ENCODE data around the gene MLH3.
"Not testable (repeated sequence)": the region's sequence is repeated elsewhere in the genome, so short reads cannot be mapped to it uniquely, and the experiment has no call there.

The MLH3 gene

DNA sequence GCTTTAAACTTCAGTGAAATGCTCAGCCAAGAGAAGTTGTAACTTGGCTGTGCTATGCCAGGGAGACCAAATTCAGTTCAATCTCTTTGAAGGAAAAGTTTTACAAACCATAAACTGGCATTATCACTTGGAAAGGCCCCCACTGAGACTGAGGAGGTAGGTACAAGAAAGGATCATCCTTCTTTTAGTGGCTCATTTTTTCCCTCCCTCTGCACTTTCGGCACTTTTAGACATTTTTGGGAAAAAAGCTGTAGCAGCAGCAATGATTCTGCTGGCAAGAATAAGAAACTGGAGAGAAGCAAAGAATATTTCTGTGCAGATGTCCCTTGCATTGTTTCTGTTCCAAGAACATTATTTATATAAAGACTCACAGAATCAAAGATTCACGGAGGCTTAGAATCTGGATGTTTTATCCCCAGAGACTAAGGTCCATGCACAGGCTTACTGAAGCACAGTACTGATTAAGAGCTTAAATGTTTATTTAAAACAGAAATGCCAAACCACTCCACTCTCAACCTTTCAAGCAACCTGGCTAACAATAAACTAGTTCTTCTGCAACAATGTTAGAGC is 30.5 kb upstream of the MLH3 start:
- Histone ChIP-seq H3K9me3 (ENCODE audit: low read length) (no peaks in the 10 kb centered on the region), H3K36me3 (ENCODE audit: insufficient read depth, low read length) (peaks cover 18% of the 10 kb centered on the region), H3K4me1 (ENCODE audit: insufficient read depth, low read length) (no peaks in the 10 kb centered on the region), H3K4me3 (ENCODE audit: low read length) (no peak overlapping the region), H2AFZ (ENCODE audit: low read depth, low read length) (no peak overlapping the region), H3K27me3 (ENCODE audit: insufficient read depth, low read length) (no peaks in the 10 kb centered on the region)

DNA sequence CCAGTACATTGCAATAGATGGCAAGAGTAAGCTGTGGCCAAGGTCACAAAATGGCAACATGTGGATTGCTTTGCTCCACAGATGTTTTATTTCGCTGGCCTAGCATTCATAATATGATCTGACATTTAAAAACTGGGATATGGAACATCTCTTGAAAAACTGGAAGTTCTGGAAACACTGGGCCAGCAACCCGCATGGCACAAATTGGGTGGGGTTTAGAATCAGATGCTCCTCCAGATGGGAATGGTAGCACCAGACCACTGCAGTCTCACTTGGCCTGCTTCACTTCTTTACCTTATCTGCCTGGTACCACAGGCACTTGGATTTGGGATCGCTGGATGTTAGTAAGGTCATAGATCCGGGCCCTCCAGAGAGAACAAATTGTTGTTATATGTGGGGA is 28.3 kb upstream of the MLH3 start:
- Histone ChIP-seq H3K27me3 (ENCODE audit: insufficient read depth, low read length) (no peaks in the 10 kb centered on the region), H3K9me3 (ENCODE audit: low read length) (no peaks in the 10 kb centered on the region), H3K4me1 (ENCODE audit: insufficient read depth, low read length) (no peaks in the 10 kb centered on the region), H3K36me3 (ENCODE audit: insufficient read depth, low read length) (peaks cover 14% of the 10 kb centered on the region), H3K4me3 (ENCODE audit: low read length) (no peak overlapping the region), H2AFZ (ENCODE audit: low read depth, low read length) (no peak overlapping the region)

DNA sequence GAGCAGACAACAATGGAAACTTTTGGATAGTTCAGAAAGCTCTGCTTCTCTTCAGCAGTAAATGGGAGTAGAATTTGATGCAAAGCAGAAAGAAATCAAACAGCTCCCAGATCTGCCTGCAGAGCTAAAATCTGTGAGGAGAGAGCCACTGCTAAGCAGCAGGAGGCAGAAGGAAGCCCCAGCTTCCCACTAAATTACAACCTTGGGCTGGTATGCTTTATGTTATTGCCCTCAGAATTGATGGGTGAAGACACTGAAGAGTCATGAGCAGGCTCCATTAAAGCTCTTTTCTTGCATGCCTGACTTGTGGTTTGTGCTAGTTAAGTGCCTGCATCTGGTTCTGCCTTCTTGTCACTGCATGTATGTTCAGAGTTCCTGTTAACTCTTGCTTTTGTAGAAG is 26.5 kb upstream of the MLH3 start:
- Histone ChIP-seq H3K4me3 (ENCODE audit: low read length) (no peak overlapping the region), H2AFZ (ENCODE audit: low read depth, low read length) (no peak overlapping the region), H3K36me3 (ENCODE audit: insufficient read depth, low read length) (peaks cover 1% of the 10 kb centered on the region), H3K4me1 (ENCODE audit: insufficient read depth, low read length) (no peaks in the 10 kb centered on the region), H3K9me3 (ENCODE audit: low read length) (no peaks in the 10 kb centered on the region), H3K27me3 (ENCODE audit: insufficient read depth, low read length) (no peaks in the 10 kb centered on the region)

DNA sequence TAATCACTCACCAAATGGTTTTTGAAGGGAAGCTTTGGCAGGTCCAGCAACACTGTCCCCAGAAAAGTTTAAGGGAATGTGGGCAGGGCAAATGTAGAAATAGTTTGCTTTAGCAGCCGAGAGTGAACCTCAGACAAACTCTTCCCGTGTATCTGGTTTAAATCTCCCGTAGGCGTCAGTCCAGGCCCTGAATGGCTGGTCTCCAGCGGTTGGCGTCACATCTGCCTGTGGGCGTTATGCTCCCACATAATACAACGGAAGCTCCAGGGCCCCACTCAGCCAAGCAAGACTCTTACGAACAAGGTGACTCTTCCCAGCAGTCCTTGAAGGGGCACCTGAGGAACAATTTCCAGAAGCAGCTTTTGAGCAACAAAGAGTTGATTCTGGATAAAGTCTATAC is 19.1 kb upstream of the MLH3 start:
- Histone ChIP-seq H3K36me3 (ENCODE audit: insufficient read depth, low read length) (no peaks in the 10 kb centered on the region), H3K27me3 (ENCODE audit: insufficient read depth, low read length) (no peaks in the 10 kb centered on the region), H3K4me3 (ENCODE audit: low read length) (no peak overlapping the region), H3K4me1 (ENCODE audit: insufficient read depth, low read length) (peaks cover 13% of the 10 kb centered on the region), H3K9me3 (ENCODE audit: low read length) (no peaks in the 10 kb centered on the region), H2AFZ (ENCODE audit: low read depth, low read length) (no peak overlapping the region)

DNA sequence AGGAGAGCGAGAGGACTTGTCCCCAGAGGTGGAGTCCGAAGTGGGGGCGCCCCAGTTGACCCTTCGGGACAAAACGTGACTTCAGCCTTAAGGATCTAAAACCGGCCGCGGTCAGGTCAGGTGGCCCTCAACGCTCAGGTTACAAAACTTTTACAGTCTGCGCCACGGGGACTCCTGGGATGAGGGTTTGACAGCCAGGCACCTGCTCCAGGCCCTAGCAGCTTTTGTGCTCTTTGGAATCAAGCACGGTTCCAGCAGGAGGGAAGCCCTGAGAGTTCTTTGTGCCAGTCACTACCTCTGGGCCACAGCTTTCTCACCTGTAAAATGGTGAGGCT is 18.5 kb upstream of the MLH3 start:
- Histone ChIP-seq H3K36me3 (ENCODE audit: insufficient read depth, low read length) (no peaks in the 10 kb centered on the region), H3K4me3 (ENCODE audit: low read length) (peak overlapping the region; percentile 60), H3K9me3 (ENCODE audit: low read length) (no peaks in the 10 kb centered on the region), H3K4me1 (ENCODE audit: insufficient read depth, low read length) (peaks cover 13% of the 10 kb centered on the region), H2AFZ (ENCODE audit: low read depth, low read length) (peak overlapping the region; percentile 82), H3K27me3 (ENCODE audit: insufficient read depth, low read length) (no peaks in the 10 kb centered on the region)

DNA sequence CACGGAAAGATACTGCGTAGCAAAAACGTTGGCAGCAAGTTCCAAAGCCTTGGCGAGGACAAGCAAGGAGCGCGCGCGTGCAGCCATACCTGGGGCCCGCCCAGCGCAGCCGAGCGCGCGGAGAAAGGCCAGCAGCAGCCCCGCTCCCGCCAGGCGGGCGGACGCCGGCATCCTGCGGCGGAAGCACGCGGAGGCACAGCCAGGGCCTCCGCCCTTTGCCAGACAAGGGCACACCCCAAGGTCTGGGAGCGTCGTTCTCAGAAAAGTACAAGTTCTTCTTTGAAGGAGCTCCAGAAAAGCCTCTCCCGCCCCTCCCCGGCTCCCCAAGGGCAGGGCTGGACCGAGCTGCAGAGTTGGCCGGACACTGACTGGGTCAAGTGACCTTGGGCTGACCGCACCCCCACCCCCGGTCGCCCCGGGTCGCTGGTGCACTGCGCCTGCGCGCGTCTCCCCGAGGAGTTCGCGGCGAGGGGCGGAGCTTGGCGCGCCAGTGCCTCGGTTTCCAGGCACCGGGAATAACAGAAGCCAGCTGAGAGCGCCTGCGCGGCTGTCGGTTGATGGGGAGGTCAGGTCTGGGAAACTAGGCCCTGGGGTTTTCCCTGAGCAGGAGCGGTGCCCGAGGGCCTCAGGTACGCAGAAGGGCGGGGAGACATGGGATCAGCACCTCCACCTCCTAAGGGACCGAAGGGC is 18.0 kb upstream of the MLH3 start, which contains the start of gene ZC2HC1C:
TSS of gene ZC2HC1C (plus strand) at position 521 of the 690 bp plus-strand sequence. CDS start 933 bp downstream, outside the sequence.
- peak within 1 kb of the TSS; percentile 82 for H2AFZ ChIP-seq (ENCODE audit: low read depth, low read length)
- H3K9me3 ChIP-seq (ENCODE audit: low read length), result no peaks in the 10 kb centered on the region
- peaks cover 13% of the 10 kb centered on the region for H3K4me1 ChIP-seq (ENCODE audit: insufficient read depth, low read length)
- H3K27me3 ChIP-seq (ENCODE audit: insufficient read depth, low read length), result no peaks in the 10 kb centered on the region
- H3K36me3 ChIP-seq (ENCODE audit: insufficient read depth, low read length), result no peaks in the 10 kb centered on the region
- H3K4me3 ChIP-seq (ENCODE audit: low read length), result peak within 1 kb of the TSS; percentile 60

DNA sequence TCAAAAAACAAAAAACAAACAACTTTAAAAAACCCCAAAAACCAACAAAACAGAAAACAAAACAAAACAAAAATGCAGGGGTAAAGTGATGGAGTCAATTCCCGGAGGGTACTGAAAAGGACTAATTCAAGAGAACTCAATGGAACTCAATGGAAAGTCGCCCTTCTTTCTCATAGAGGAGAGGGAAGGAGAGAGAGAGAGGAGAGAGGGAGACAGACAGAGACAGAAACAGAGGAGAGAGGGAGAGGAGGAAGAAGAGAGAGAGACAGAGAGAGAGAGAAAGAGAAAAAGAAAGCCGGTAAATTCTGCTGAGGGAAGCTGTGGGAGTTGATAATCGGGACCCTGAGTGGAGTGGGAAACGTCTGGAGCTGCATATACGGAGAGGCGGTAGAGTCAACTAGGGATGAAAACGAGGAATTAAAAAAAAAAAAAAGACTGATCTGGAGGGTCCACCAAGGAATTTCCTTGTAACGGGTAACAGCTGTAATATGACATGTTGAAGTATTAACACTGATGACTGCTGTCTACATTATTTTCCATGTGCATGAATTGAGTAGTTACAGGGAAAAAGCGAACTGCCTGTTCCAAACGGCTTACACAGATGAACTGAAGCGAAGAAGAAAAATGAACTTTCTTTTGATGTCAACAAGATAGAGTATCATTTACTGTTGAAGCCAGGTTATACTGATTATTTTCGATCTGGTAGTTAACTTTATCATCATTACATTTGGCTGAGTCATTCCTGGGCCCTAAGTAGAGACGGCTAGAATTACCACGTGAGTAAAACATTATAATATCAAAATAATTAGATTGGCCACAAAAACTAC is 17.2 kb upstream of the MLH3 start:
- Histone ChIP-seq H3K9me3 (ENCODE audit: low read length) (no peaks in the 10 kb centered on the region), H2AFZ (ENCODE audit: low read depth, low read length) (peak overlapping the region; percentile 82), H3K36me3 (ENCODE audit: insufficient read depth, low read length) (no peaks in the 10 kb centered on the region), H3K27me3 (ENCODE audit: insufficient read depth, low read length) (no peaks in the 10 kb centered on the region), H3K4me1 (ENCODE audit: insufficient read depth, low read length) (peaks cover 13% of the 10 kb centered on the region), H3K4me3 (ENCODE audit: low read length) (peak overlapping the region; percentile 60)

DNA sequence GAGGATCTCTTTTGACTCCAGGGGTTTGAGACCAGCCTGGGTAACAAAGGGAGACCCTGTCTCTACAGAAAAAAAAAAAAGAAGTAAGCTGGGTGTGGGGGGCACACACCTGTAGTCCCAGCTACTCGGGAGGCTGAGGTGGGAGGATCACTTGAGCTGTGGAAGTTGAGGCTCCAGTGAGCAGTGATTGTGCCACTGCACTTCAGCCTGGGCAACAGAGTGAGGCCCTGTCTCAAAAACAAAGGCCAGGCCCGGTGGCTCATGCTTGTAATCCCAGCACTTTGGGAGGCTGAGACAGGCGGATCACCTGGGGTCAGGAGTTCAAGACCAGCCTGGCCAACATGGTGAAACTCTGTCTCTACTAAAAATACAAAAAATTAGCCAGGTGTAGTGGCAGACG is 16.5 kb upstream of the MLH3 start:
- H3K4me1 ChIP-seq (ENCODE audit: insufficient read depth, low read length), result peaks cover 20% of the 10 kb centered on the region
- not testable (repeated sequence) for H3K27me3 ChIP-seq (ENCODE audit: insufficient read depth, low read length); H3K4me3 ChIP-seq (ENCODE audit: low read length); H3K9me3 ChIP-seq (ENCODE audit: low read length); H3K36me3 ChIP-seq (ENCODE audit: insufficient read depth, low read length); H2AFZ ChIP-seq (ENCODE audit: low read depth, low read length)

DNA sequence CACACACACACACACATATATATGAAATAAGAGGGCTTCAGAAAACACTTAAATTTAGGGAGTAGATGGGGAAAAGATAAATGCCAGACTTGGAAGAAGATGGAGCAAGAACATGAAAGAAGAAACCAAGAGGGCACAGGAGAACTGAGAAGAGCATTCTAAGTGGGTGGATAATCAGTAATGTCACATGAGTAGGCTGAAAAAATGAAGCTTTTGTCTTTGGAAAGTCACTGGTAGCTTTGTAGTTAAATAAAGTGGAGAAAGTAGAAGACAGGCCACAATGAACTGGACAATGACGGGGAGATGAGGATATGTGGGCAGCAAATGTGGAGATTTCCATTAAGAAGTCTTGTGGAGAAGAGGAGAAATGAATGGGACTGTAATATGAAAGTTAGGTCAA is 15.9 kb upstream of the MLH3 start:
- H3K4me3 ChIP-seq (ENCODE audit: low read length), result no peak overlapping the region
- peaks cover 24% of the 10 kb centered on the region for H3K4me1 ChIP-seq (ENCODE audit: insufficient read depth, low read length)
- H3K27me3 ChIP-seq (ENCODE audit: insufficient read depth, low read length), result no peaks in the 10 kb centered on the region
- H2AFZ ChIP-seq (ENCODE audit: low read depth, low read length), result no peak overlapping the region
- H3K36me3 ChIP-seq (ENCODE audit: insufficient read depth, low read length), result no peaks in the 10 kb centered on the region
- no peaks in the 10 kb centered on the region for H3K9me3 ChIP-seq (ENCODE audit: low read length)

DNA sequence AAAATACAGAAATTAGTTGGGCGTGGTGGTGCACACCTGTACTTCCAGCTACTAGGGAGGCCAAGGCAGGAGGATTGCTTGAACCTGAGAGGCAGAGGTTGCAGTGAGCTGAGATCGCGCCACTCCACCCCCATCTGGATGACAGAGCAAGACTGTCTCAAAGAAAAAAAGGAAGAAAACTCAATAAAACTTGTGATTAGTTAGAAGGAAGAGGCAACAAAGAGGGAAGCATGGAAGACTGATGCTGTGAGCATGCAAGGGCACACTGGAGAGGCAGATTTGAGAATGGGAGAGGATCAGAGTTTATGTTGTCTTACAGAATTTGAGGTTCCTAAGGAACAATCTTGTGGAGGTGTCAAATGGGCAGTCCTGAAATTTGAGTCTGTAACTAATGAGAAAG is 15.4 kb upstream of the MLH3 start:
- H3K36me3 ChIP-seq (ENCODE audit: insufficient read depth, low read length), result no peaks in the 10 kb centered on the region
- no peaks in the 10 kb centered on the region for H3K9me3 ChIP-seq (ENCODE audit: low read length)
- no peak overlapping the region for H3K4me3 ChIP-seq (ENCODE audit: low read length)
- H2AFZ ChIP-seq (ENCODE audit: low read depth, low read length), result no peak overlapping the region
- peaks cover 24% of the 10 kb centered on the region for H3K4me1 ChIP-seq (ENCODE audit: insufficient read depth, low read length)
- no peaks in the 10 kb centered on the region for H3K27me3 ChIP-seq (ENCODE audit: insufficient read depth, low read length)

DNA sequence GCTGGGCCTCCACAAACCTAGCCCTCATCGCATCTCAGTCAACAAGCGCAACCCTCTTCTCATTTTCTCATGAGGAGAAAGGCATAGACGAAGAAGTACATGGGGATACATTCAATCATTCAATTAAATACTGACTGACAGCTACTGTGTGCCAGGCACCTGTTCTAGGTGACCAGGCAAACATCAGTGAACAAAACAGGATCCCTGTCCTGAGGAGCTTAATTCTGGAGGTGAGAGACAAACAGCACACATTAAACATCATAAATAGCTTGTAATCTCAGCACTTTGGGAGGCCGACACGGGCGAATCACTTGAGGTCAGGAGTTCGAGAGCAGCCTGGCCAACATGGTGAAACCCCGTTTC is 12.9 kb upstream of the MLH3 start:
- Histone ChIP-seq H3K36me3 (ENCODE audit: insufficient read depth, low read length) (peaks cover 19% of the 10 kb centered on the region), H2AFZ (ENCODE audit: low read depth, low read length) (peak overlapping the region; percentile 60), H3K27me3 (ENCODE audit: insufficient read depth, low read length) (no peaks in the 10 kb centered on the region), H3K4me3 (ENCODE audit: low read length) (peak overlapping the region; percentile 81), H3K4me1 (ENCODE audit: insufficient read depth, low read length) (peaks cover 18% of the 10 kb centered on the region), H3K9me3 (ENCODE audit: low read length) (peaks cover 6% of the 10 kb centered on the region)

DNA sequence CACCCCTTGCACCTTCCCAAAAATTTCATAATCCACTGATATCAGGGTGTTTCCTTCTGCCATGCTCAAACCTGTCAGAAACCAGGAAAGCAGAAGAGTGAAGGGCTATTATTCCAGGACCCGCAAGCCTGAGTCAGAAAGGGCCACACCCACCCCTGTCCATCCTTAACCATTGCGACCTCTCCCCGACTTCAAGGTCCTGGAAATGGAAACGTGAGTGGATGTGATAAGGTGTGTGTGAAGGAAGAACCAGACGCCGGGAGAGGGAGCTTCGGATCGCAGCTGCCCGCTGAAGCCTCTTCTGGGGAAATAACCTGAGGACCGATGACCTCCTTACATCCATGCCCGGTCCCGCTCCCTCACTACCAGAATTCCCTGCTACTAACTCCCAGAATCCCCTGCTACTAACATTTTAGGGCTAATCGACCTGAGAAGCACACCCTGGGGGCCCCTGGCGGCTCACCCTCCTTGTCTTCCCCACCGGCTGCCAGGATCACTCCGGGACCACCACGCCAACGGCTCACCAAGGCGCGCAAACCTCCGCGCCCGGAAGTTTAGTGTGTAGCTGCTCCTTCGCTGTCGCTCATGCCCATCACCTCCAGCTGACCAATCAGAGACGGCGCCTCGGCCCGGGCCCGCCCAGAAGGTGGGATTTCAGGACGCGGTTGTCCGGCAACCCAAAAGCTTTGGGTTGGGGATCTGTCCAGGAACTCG is 12.4 kb upstream of the MLH3 start, which contains the start of gene ACYP1:
TSS of gene ACYP1 (minus strand) at position 534 of the 714 bp plus-strand sequence. CDS start at position 63, 471 bp downstream.
- no peaks in the 10 kb centered on the region for H3K27me3 ChIP-seq (ENCODE audit: insufficient read depth, low read length)
- H3K9me3 ChIP-seq (ENCODE audit: low read length), result peaks cover 6% of the 10 kb centered on the region
- H3K4me1 ChIP-seq (ENCODE audit: insufficient read depth, low read length), result peaks cover 15% of the 10 kb centered on the region
- peak within 1 kb of the TSS; percentile 81 for H3K4me3 ChIP-seq (ENCODE audit: low read length)
- H3K36me3 ChIP-seq (ENCODE audit: insufficient read depth, low read length), result peaks cover 19% of the 10 kb centered on the region
- H2AFZ ChIP-seq (ENCODE audit: low read depth, low read length), result peak within 1 kb of the TSS; percentile 60

DNA sequence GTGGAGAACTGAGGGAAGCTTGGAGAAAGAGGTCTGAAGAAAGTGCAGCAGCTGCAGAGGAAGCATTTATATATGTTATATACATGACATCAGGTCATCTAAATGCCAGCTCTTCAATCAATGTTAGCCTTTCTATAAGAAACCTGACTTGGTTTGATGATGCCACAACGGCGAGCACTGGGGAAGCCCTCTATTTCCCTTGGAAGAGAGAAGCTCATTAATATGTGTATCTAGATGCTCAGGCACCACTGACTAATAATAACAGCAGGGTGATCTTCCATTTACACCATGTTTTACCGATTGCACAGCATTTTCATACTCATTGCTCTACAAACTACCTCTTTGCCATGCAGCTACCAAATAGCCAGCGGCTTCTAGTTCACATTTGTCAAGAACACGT is 11.7 kb upstream of the MLH3 start:
- Histone ChIP-seq H3K9me3 (ENCODE audit: low read length) (peaks cover 6% of the 10 kb centered on the region), H3K27me3 (ENCODE audit: insufficient read depth, low read length) (no peaks in the 10 kb centered on the region), H3K4me1 (ENCODE audit: insufficient read depth, low read length) (peaks cover 11% of the 10 kb centered on the region), H3K36me3 (ENCODE audit: insufficient read depth, low read length) (peaks cover 19% of the 10 kb centered on the region), H3K4me3 (ENCODE audit: low read length) (peak overlapping the region; percentile 81), H2AFZ (ENCODE audit: low read depth, low read length) (peak overlapping the region; percentile 60)
